ENCODE results near the gene EMILIN3.

EMILIN3 gene

GRCh38 chr20:41366546-41367392 lies at the start of gene EMILIN3:
Gene EMILIN3 (minus strand): TSS chr20:41366818. CDS start chr20:41366634, 184 bp downstream.
- no peak for TF ChIP-seq ZFP3 (CRISPR knock-in tag; IDR thresholded peaks at IDR 0.05)
- TF ChIP-seq ZC3H10 (CRISPR knock-in tag; IDR thresholded peaks at IDR 0.05), result no peak
- no peak for TF ChIP-seq ARNTL (CRISPR knock-in tag; IDR thresholded peaks at IDR 0.05; ENCODE audit: borderline replicate concordance, low read depth)
- TF ChIP-seq ESRRG (CRISPR knock-in tag; IDR thresholded peaks at IDR 0.05), result no peak
- TF ChIP-seq TCF4 (CRISPR knock-in tag; IDR thresholded peaks at IDR 0.05; ENCODE audit: borderline replicate concordance), result no peak
- no peak for TF ChIP-seq GLIS3 (CRISPR knock-in tag; IDR thresholded peaks at IDR 0.05)
- TF ChIP-seq OSR1 (CRISPR knock-in tag; IDR thresholded peaks at IDR 0.05), result no peak
- TF ChIP-seq, protein P1, sequence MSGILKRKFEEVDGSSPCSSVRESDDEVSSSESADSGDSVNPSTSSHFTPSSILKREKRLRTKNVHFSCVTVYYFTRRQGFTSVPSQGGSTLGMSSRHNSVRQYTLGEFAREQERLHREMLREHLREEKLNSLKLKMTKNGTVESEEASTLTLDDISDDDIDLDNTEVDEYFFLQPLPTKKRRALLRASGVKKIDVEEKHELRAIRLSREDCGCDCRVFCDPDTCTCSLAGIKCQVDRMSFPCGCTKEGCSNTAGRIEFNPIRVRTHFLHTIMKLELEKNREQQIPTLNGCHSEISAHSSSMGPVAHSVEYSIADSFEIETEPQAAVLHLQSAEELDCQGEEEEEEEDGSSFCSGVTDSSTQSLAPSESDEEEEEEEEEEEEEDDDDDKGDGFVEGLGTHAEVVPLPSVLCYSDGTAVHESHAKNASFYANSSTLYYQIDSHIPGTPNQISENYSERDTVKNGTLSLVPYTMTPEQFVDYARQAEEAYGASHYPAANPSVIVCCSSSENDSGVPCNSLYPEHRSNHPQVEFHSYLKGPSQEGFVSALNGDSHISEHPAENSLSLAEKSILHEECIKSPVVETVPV (CRISPR knock-in tag; IDR thresholded peaks at IDR 0.05), result no peak
- TF ChIP-seq ZNF8 (CRISPR knock-in tag; IDR thresholded peaks at IDR 0.05), result no peak
- no peak for TF ChIP-seq CREB5 (CRISPR knock-in tag; IDR thresholded peaks at IDR 0.05; ENCODE audit: low read depth)
- no peak for TF ChIP-seq PPARA (CRISPR knock-in tag; IDR thresholded peaks at IDR 0.05; ENCODE audit: borderline replicate concordance)
- no peak for TF ChIP-seq SNAI2 (CRISPR knock-in tag; IDR thresholded peaks at IDR 0.05)
- TF ChIP-seq ISL1 (CRISPR knock-in tag; IDR thresholded peaks at IDR 0.05), result no peak
- TF ChIP-seq, protein P2, sequence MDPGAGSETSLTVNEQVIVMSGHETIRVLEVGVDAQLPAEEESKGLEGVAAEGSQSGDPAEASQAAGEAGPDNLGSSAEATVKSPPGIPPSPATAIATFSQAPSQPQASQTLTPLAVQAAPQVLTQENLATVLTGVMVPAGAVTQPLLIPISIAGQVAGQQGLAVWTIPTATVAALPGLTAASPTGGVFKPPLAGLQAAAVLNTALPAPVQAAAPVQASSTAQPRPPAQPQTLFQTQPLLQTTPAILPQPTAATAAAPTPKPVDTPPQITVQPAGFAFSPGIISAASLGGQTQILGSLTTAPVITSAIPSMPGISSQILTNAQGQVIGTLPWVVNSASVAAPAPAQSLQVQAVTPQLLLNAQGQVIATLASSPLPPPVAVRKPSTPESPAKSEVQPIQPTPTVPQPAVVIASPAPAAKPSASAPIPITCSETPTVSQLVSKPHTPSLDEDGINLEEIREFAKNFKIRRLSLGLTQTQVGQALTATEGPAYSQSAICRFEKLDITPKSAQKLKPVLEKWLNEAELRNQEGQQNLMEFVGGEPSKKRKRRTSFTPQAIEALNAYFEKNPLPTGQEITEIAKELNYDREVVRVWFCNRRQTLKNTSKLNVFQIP (CRISPR knock-in tag; IDR thresholded peaks at IDR 0.05; ENCODE audit: borderline replicate concordance, low read depth), result no peak
- TF ChIP-seq ZNF565 (CRISPR knock-in tag; conservative IDR thresholded peaks at IDR 0.05; ENCODE audit: low read depth), result no peak
- no peak for TF ChIP-seq BACH2 (CRISPR knock-in tag; IDR thresholded peaks at IDR 0.05; ENCODE audit: borderline replicate concordance)
- TF ChIP-seq, protein P3, sequence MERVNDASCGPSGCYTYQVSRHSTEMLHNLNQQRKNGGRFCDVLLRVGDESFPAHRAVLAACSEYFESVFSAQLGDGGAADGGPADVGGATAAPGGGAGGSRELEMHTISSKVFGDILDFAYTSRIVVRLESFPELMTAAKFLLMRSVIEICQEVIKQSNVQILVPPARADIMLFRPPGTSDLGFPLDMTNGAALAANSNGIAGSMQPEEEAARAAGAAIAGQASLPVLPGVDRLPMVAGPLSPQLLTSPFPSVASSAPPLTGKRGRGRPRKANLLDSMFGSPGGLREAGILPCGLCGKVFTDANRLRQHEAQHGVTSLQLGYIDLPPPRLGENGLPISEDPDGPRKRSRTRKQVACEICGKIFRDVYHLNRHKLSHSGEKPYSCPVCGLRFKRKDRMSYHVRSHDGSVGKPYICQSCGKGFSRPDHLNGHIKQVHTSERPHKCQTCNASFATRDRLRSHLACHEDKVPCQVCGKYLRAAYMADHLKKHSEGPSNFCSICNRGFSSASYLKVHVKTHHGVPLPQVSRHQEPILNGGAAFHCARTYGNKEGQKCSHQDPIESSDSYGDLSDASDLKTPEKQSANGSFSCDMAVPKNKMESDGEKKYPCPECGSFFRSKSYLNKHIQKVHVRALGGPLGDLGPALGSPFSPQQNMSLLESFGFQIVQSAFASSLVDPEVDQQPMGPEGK (CRISPR knock-in tag; IDR thresholded peaks at IDR 0.05; ENCODE audit: borderline replicate concordance), result no peak
- TF ChIP-seq CSDC2 (CRISPR knock-in tag; IDR thresholded peaks at IDR 0.05), result no peak
- no peak for TF ChIP-seq ZFP30 (CRISPR knock-in tag; IDR thresholded peaks at IDR 0.05)
- TF ChIP-seq, protein P4, sequence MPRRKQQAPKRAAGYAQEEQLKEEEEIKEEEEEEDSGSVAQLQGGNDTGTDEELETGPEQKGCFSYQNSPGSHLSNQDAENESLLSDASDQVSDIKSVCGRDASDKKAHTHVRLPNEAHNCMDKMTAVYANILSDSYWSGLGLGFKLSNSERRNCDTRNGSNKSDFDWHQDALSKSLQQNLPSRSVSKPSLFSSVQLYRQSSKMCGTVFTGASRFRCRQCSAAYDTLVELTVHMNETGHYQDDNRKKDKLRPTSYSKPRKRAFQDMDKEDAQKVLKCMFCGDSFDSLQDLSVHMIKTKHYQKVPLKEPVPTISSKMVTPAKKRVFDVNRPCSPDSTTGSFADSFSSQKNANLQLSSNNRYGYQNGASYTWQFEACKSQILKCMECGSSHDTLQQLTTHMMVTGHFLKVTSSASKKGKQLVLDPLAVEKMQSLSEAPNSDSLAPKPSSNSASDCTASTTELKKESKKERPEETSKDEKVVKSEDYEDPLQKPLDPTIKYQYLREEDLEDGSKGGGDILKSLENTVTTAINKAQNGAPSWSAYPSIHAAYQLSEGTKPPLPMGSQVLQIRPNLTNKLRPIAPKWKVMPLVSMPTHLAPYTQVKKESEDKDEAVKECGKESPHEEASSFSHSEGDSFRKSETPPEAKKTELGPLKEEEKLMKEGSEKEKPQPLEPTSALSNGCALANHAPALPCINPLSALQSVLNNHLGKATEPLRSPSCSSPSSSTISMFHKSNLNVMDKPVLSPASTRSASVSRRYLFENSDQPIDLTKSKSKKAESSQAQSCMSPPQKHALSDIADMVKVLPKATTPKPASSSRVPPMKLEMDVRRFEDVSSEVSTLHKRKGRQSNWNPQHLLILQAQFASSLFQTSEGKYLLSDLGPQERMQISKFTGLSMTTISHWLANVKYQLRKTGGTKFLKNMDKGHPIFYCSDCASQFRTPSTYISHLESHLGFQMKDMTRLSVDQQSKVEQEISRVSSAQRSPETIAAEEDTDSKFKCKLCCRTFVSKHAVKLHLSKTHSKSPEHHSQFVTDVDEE (CRISPR knock-in tag; IDR thresholded peaks at IDR 0.05), result no peak
- no peak; the same call in 2 of the 3 replicates for ATAC-seq

DNA sequence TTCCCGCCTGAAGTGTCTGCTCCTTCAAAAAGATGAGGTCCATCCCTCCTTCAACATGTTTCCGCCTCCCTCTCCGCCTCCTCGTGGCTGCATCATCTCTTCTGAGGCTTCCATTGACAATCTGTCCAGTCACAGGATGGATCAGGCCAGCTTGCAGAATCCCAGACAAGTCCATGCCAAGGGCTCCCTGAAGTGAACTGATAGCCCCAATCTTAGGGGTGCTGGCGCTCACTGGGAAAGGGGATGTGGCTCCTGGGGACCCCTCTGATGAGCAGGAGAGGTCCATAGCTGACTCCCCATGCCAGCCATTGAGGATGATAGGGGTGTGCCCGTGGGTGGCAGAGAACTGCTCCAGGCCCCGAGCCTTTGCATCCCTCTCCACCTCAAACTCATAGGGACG lies 48.6 kb upstream of the EMILIN3 start:
- ATAC-seq, result no peak
- TF ChIP-seq ZC3H10 (CRISPR knock-in tag; IDR thresholded peaks at IDR 0.05) (no peak), ISL1 (CRISPR knock-in tag; IDR thresholded peaks at IDR 0.05) (no peak), GLIS3 (CRISPR knock-in tag; IDR thresholded peaks at IDR 0.05) (no peak), ESRRG (CRISPR knock-in tag; IDR thresholded peaks at IDR 0.05) (no peak), BACH2 (CRISPR knock-in tag; IDR thresholded peaks at IDR 0.05; ENCODE audit: borderline replicate concordance) (no peak), TOX (CRISPR knock-in tag; IDR thresholded peaks at IDR 0.05; ENCODE audit: borderline replicate concordance) (no peak), ARNTL (CRISPR knock-in tag; IDR thresholded peaks at IDR 0.05; ENCODE audit: borderline replicate concordance, low read depth) (no peak), CREB5 (CRISPR knock-in tag; IDR thresholded peaks at IDR 0.05; ENCODE audit: low read depth) (no peak), RARB (CRISPR knock-in tag; IDR thresholded peaks at IDR 0.05) (no peak), PPARA (CRISPR knock-in tag; IDR thresholded peaks at IDR 0.05; ENCODE audit: borderline replicate concordance) (no peak), ZFP30 (CRISPR knock-in tag; IDR thresholded peaks at IDR 0.05) (no peak), SNAI2 (CRISPR knock-in tag; IDR thresholded peaks at IDR 0.05) (no peak)
- TF ChIP-seq, protein P3 (CRISPR knock-in tag; IDR thresholded peaks at IDR 0.05; ENCODE audit: borderline replicate concordance), result no peak
- TF ChIP-seq, protein P4 (CRISPR knock-in tag; IDR thresholded peaks at IDR 0.05), result no peak
